Ovary (tissue), 9 donors: ENCODE results near the gene SORCS2. TPM values are rescaled to one million over a fixed set of nuclear protein-coding genes. Genes with fewer than 3 reads are reported as not detected.

Source experiments
- DNase-seq, 5 donors: peaks; one replicate each; pipeline ENCODE4 v3.0.0-alpha.2; 2019 to 2020
- H3K27ac ChIP-seq, 2 donors: fragments of 200-600 bp; one replicate each; pipeline versions ENCODE4 v1.5.1 to v1.8.0; 2019 to 2022
- H3K27me3 ChIP-seq: fragments of 200-600 bp; one replicate; pipeline ENCODE4 v1.8.0; 2022
- H3K36me3 ChIP-seq: fragments of 200-600 bp; sonication (generic); one replicate; pipeline ENCODE4 v1.5.1; 2019
- H3K4me1 ChIP-seq: one replicate; pipeline ENCODE4 v1.8.1; 2013; ENCODE audit warnings: mild to moderate bottlenecking, moderate library complexity; ENCODE audit not compliant: insufficient read depth
- H3K4me3 ChIP-seq: fragments of 200-600 bp; sonication (generic); one replicate; pipeline ENCODE4 v1.5.1; 2017
- H3K9me3 ChIP-seq, 2 donors: fragments of 200-600 bp in 1 of 2; sonication (generic) in 1 of 2; one replicate each; pipeline versions ENCODE4 v1.5.1 to v1.8.1; 2013 to 2019; ENCODE audit warnings: mild to moderate bottlenecking in 1 of 2, moderate library complexity in 1 of 2
- CTCF ChIP-seq, 3 donors: fragments of 450-650 bp in 2 of 3; fragments of 200-600 bp in 1 of 3; IDR thresholded peaks; one replicate each; pipeline versions ENCODE4 v1.5.1 to v1.8.0; 2016 to 2022; ENCODE audit warnings: antibody characterized with exemption in 3 of 3, mild to moderate bottlenecking in 1 of 3
- EP300 ChIP-seq: sonication (generic); formaldehyde crosslinking; IDR thresholded peaks from one replicate; pipeline ENCODE4 v1.6.1; 2017; ENCODE audit warnings: antibody characterized with exemption
- POLR2A ChIP-seq: fragments of 450-650 bp; IDR thresholded peaks from one replicate; pipeline ENCODE4 v1.6.1; 2017; ENCODE audit warnings: antibody characterized with exemption, mild to moderate bottlenecking, moderate library complexity
- WGBS, 3 donors: extraction: QIAGEN DNeasy Blood & Tissue Kit in 1 of 3; methylation state at CpG; one replicate each; pipeline versions ENCODE4 v1.1.5 to v1.1.7; 2013 to 2017; 5-methylcytosine and 5-hydroxymethylcytosine counted together
- intact Hi-C, 4 donors: fragments of 100-400 bp; cut with DNase I; formaldehyde crosslinking; loops; one replicate each; pipeline versions ENCODE4 v1.11.0 to v1.15.1; 2022 to 2023
- polyA plus RNA-seq, 2 donors: library from polyadenylated mRNA; stranded (reverse); fragments of 200-250 nt in 1 of 2; fragments of 350-450 nt in 1 of 2; fragmentation: Illumina TruSeq in 1 of 2; extraction: RNeasy Lipid Tissue Mini Kit (QIAGEN cat#74804) in 1 of 2; gene quantifications; one replicate each; pipeline ENCODE4 v1.2.3, GENCODE V29; 2013 to 2014
- total RNA-seq, 7 donors: library from RNA; depleted of rRNA in 2 of 7; stranded (reverse); fragments of >200 nt in 2 of 7; fragmentation: NEBNext Ultra II Directional in 3 of 7; extraction: Animal tissue kit (Norgen Biotek cat#: 25700) in 3 of 7; gene quantifications; one replicate each; pipeline versions ENCODE4 v1.1.0 to v1.2.4, GENCODE V29; 2016 to 2023
- donor health status: DM: no; HTN: no; CAD: no; lungs with moderate emphysema.
- donor health status: DM: no; HTN: no; CAD: no.
- donor health status: Bipolar disorder and iron deficiency.
- donor health status: DM: yes; HTN: yes; CAD: no.
- donor health status: DM: no; HTN: no; CAD: no.
- donor health status: DM: yes; HTN: yes; CAD: no.

Gene SORCS2
- total and polyA plus RNA-seq, 9 donors = 0.60 to 23.9 (median 7.1) TPM

- H3K36me3 ChIP-seq = no peaks in the 10 kb centered on the region
- no peak overlapping the region for H3K4me3 ChIP-seq
- no peaks in the 10 kb centered on the region for H3K27me3 ChIP-seq
- no peaks in the 10 kb centered on the region for H3K9me3 ChIP-seq
- WGBS, 3 donors = 78 to 93% (median 90%) methylated on average over 3 to 4 of the region's 4 CpGs
- H3K4me1 ChIP-seq = no peaks in the 10 kb centered on the region
- peak in 3 of 5 donors; percentile 4 to 17 (median 11) for DNase-seq
- intact Hi-C loops = no loop called here
- no peak overlapping the region for H3K27ac ChIP-seq
- TF ChIP-seq CTCF (IDR thresholded peaks at IDR 0.05) (no peak), EP300 (no peak), POLR2A (no peak)
Measured at GRCh38 chr4:7419961-7420660, 227.8 kb downstream of the SORCS2 start.

- intact Hi-C loops = no loop called here
- Histone ChIP-seq H3K4me3 (no peak overlapping the region), H3K36me3 (no peaks in the 10 kb centered on the region), H3K27me3 (no peaks in the 10 kb centered on the region), H3K27ac (no peak overlapping the region), H3K9me3 (no peaks in the 10 kb centered on the region), H3K4me1 (no peaks in the 10 kb centered on the region)
- WGBS, 3 donors = 82 to 90% (median 88%) methylated on average over 14 of the region's 14 CpGs
- peak in 4 of 5 donors; percentile 6 to 21 (median 12) for DNase-seq
- TF ChIP-seq CTCF (IDR thresholded peaks at IDR 0.05) (no peak), POLR2A (no peak), EP300 (no peak)
Measured at GRCh38 chr4:7420661-7421040, 228.3 kb downstream of the SORCS2 start.

- H3K27ac ChIP-seq = no peak overlapping the region
- TF ChIP-seq EP300 (no peak), CTCF (IDR thresholded peaks at IDR 0.05) (no peak), POLR2A (no peak)
- intact Hi-C loops = no loop called here
- H3K4me1 ChIP-seq = no peaks in the 10 kb centered on the region
- no peaks in the 10 kb centered on the region for H3K9me3 ChIP-seq
- H3K27me3 ChIP-seq = no peaks in the 10 kb centered on the region
- no peaks in the 10 kb centered on the region for H3K36me3 ChIP-seq
- H3K4me3 ChIP-seq = no peak overlapping the region
- WGBS, 3 donors = 73 to 84% (median 75%) methylated on average over 24 of the region's 24 CpGs
- DNase-seq = peak in 4 of 5 donors; percentile 5 to 24 (median 10)
Measured at GRCh38 chr4:7421356-7422150, 229.2 kb downstream of the SORCS2 start.

- no peak overlapping the region for H3K27ac ChIP-seq
- WGBS, 3 donors = 88 to 89% (median 88%) methylated on average over 19 of the region's 19 CpGs
- H3K27me3 ChIP-seq = no peaks in the 10 kb centered on the region
- TF ChIP-seq CTCF (IDR thresholded peaks at IDR 0.05) (no peak), EP300 (no peak), POLR2A (no peak)
- no peaks in the 10 kb centered on the region for H3K36me3 ChIP-seq
- no peaks in the 10 kb centered on the region for H3K9me3 ChIP-seq
- no peaks in the 10 kb centered on the region for H3K4me1 ChIP-seq
- peak in 4 of 5 donors; percentile 6 to 28 (median 12) for DNase-seq
- intact Hi-C loops = no loop called here
- no peak overlapping the region for H3K4me3 ChIP-seq
Measured at GRCh38 chr4:7422151-7422897, 230.0 kb downstream of the SORCS2 start.
